IMR-90 (cell line): ENCODE measurements around the gene ZNF280C. TPM values are rescaled to one million over a fixed set of nuclear protein-coding genes. Genes with fewer than 3 reads are reported as not detected.

Source experiments
- ATAC-seq: fragments of 200-7000 bp; cut with Tn5 transposase; 2 replicates; pipeline ENCODE4 v1.9.1; 2020; ENCODE audit warnings: low read depth, mild to moderate bottlenecking, moderate library complexity
- BruUV-seq: library from RNA; stranded (reverse); fragments of 400-500 nt; replicated peaks from 2 replicates; lab custom pipeline; 2021; lab: Mats Ljungman, UMichigan
- CTCF ChIA-PET: fragments of 300-600 bp; formaldehyde crosslinking; extraction: SDS; loops from one replicate; lab custom pipeline; 2021; ENCODE audit warnings: antibody characterized with exemption; lab: Yijun Ruan, JAX
- POLR2A ChIA-PET: fragments of 300-600 bp; sonication (Branson Sonifier 250); formaldehyde crosslinking; loops from one replicate; lab custom pipeline; 2022; ENCODE audit warnings: antibody characterized with exemption; ENCODE audit not compliant: unreplicated experiment; lab: Charles Lee
- DNase-seq: peaks from one replicate; pipeline ENCODE4 v3.0.0; 2013
- H2AFZ ChIP-seq: replicated peaks from 2 replicates; pipeline ENCODE3; 2013; ENCODE audit warnings: low read length, mild to moderate bottlenecking; ENCODE audit not compliant: poor library complexity
- H2AK5ac ChIP-seq: 2 replicates; pipeline ENCODE4 v1.6.1; 2013; ENCODE audit warnings: low read depth, low read length, inconsistent platforms
- H2AK9ac ChIP-seq: replicated peaks from 2 replicates; pipeline ENCODE3; 2013; ENCODE audit warnings: mild to moderate bottlenecking, low read depth, low read length, moderate library complexity; ENCODE audit not compliant: poor library complexity
- H2BK120ac ChIP-seq: 2 replicates; pipeline ENCODE4 v1.6.1; 2013; ENCODE audit warnings: low read depth, low read length, inconsistent platforms
- H2BK15ac ChIP-seq: 3 replicates; pipeline ENCODE4 v1.6.1; 2013; ENCODE audit warnings: low read depth, low read length, inconsistent platforms
- H2BK20ac ChIP-seq: 2 replicates; pipeline ENCODE4 v1.6.1; 2013; ENCODE audit warnings: low read depth, mild to moderate bottlenecking, inconsistent platforms, low read length, moderate library complexity
- H2BK5ac ChIP-seq: 2 replicates; pipeline ENCODE4 v1.6.1; 2013; ENCODE audit warnings: mild to moderate bottlenecking, low read depth, low read length, inconsistent platforms; ENCODE audit not compliant: poor library complexity, severe bottlenecking
- H3K14ac ChIP-seq: replicated peaks from 2 replicates; pipeline ENCODE4 v1.6.1; 2013; ENCODE audit warnings: low read depth, low read length, inconsistent platforms
- H3K18ac ChIP-seq: 2 replicates; pipeline ENCODE4 v1.6.1; 2013; ENCODE audit warnings: low read depth, low read length, control low read depth
- H3K23ac ChIP-seq: 2 replicates; pipeline ENCODE4 v1.6.1; 2013; ENCODE audit warnings: low read depth, low read length, inconsistent platforms
- H3K27ac ChIP-seq: 2 replicates; pipeline ENCODE4 v1.5.1; 2013; ENCODE audit warnings: mild to moderate bottlenecking, control low read depth, low read length; ENCODE audit not compliant: insufficient read depth
- H3K27me3 ChIP-seq: 2 replicates; pipeline ENCODE4 v1.6.1; 2013; ENCODE audit warnings: low read length; ENCODE audit not compliant: control insufficient read depth, insufficient read depth
- H3K36me3 ChIP-seq: 2 replicates; pipeline ENCODE4 v1.6.1; 2013; ENCODE audit warnings: low read length, mixed read lengths; ENCODE audit not compliant: control insufficient read depth, insufficient read depth
- H3K4ac ChIP-seq: 2 replicates; pipeline ENCODE4 v1.6.1; 2013; ENCODE audit warnings: low read depth, low read length, inconsistent platforms
- H3K4me1 ChIP-seq: 2 replicates; pipeline ENCODE4 v1.6.1; 2013; ENCODE audit warnings: low read length, mixed read lengths; ENCODE audit not compliant: control insufficient read depth, insufficient read depth
- H3K4me2 ChIP-seq: 2 replicates; pipeline ENCODE4 v1.6.1; 2013; ENCODE audit warnings: low read depth, mild to moderate bottlenecking, control low read depth, low read length, moderate library complexity
- H3K4me3 ChIP-seq: 2 replicates; pipeline ENCODE4 v1.5.1; 2013; ENCODE audit warnings: low read depth, mild to moderate bottlenecking, control low read depth, low read length, moderate library complexity; ENCODE audit not compliant: insufficient read depth
- H3K56ac ChIP-seq: 2 replicates; pipeline ENCODE4 v1.6.1; 2013; ENCODE audit warnings: low read length, inconsistent platforms; ENCODE audit not compliant: insufficient read depth; ENCODE audit errors: extremely low read depth
- H3K79me1 ChIP-seq, 2 experiments: 2 replicates each; pipeline ENCODE4 v1.6.1; 2013; ENCODE audit warnings: low read length in 2 of 2, inconsistent platforms in 1 of 2, low read depth in 1 of 2
- H3K9ac ChIP-seq: 2 replicates; pipeline ENCODE4 v1.6.1; 2013; ENCODE audit warnings: low read depth, low read length, control low read depth
- H3K9me1 ChIP-seq: 2 replicates; pipeline ENCODE4 v1.6.1; 2013; ENCODE audit warnings: low read length, inconsistent platforms; ENCODE audit not compliant: insufficient read depth
- H3K9me3 ChIP-seq: 2 replicates; pipeline ENCODE4 v1.6.1; 2013; ENCODE audit warnings: low read length; ENCODE audit not compliant: control insufficient read depth, insufficient read depth
- H4K20me1 ChIP-seq: 2 replicates; pipeline ENCODE4 v1.6.1; 2013; ENCODE audit warnings: low read length, inconsistent platforms; ENCODE audit not compliant: insufficient read depth
- H4K5ac ChIP-seq: 2 replicates; pipeline ENCODE4 v1.6.1; 2013; ENCODE audit warnings: mild to moderate bottlenecking, low read depth, low read length, control low read depth
- H4K8ac ChIP-seq, 2 experiments: 2 replicates each; pipeline ENCODE4 v1.6.1; 2013; ENCODE audit warnings: low read depth in 2 of 2, low read length in 2 of 2, control low read depth in 1 of 2, inconsistent platforms in 1 of 2
- H4K91ac ChIP-seq: 2 replicates; pipeline ENCODE4 v1.6.1; 2013; ENCODE audit warnings: low read depth, low read length, inconsistent platforms; ENCODE audit not compliant: insufficient read depth
- BHLHE40 ChIP-seq: fragments of 150-350 bp; IDR thresholded peaks from 2 replicates; pipeline ENCODE4 v1.6.1; 2016; ENCODE audit warnings: mild to moderate bottlenecking, low read depth, low read length
- CEBPB ChIP-seq: IDR thresholded peaks from 2 replicates; pipeline ENCODE4 v1.6.1; 2012; ENCODE audit warnings: low read depth, low read length, improper control_type of control experiment
- CHD1 ChIP-seq: IDR thresholded peaks from 2 replicates; pipeline ENCODE4 v1.6.1; 2012; ENCODE audit warnings: low read depth, low read length, improper control_type of control experiment
- CTCF ChIP-seq: conservative IDR thresholded peaks from 2 replicates; pipeline ENCODE4 v1.5.1; 2012; ENCODE audit warnings: mild to moderate bottlenecking, low read depth, low read length, improper control_type of control experiment
- FOS ChIP-seq: fragments of 150-350 bp; IDR thresholded peaks from 2 replicates; pipeline ENCODE4 v1.6.1; 2016; ENCODE audit warnings: low read depth, low read length
- MAFK ChIP-seq: IDR thresholded peaks from 2 replicates; pipeline ENCODE4 v1.6.1; 2012; ENCODE audit warnings: low read depth, low read length, improper control_type of control experiment
- MAZ ChIP-seq: IDR thresholded peaks from 2 replicates; pipeline ENCODE4 v1.6.1; 2012; ENCODE audit warnings: low read depth, mild to moderate bottlenecking, low read length, improper control_type of control experiment, moderate library complexity, borderline replicate concordance
- MXI1 ChIP-seq: IDR thresholded peaks from 2 replicates; pipeline ENCODE4 v1.6.1; 2012; ENCODE audit warnings: low read depth, mild to moderate bottlenecking, low read length, moderate library complexity, borderline replicate concordance
- NFE2L2 ChIP-seq: fragments of 150-350 bp; IDR thresholded peaks from 2 replicates; pipeline ENCODE4 v1.6.1; 2016; ENCODE audit warnings: low read depth, mild to moderate bottlenecking, low read length
- POLR2A ChIP-seq: IDR thresholded peaks from 2 replicates; pipeline ENCODE4 v1.6.1; 2012; ENCODE audit warnings: mild to moderate bottlenecking, low read depth, low read length
- RAD21 ChIP-seq: IDR thresholded peaks from 2 replicates; pipeline ENCODE4 v1.6.1; 2012; ENCODE audit warnings: low read length, improper control_type of control experiment
- RCOR1 ChIP-seq: IDR thresholded peaks from 2 replicates; pipeline ENCODE4 v1.6.1; 2012; ENCODE audit warnings: mild to moderate bottlenecking, low read length, improper control_type of control experiment; ENCODE audit not compliant: insufficient replicate concordance
- RFX5 ChIP-seq: IDR thresholded peaks from 2 replicates; pipeline ENCODE4 v1.8.0; 2012; ENCODE audit warnings: low read depth, mild to moderate bottlenecking, low read length, moderate library complexity
- SMC3 ChIP-seq: fragments of 150-350 bp; IDR thresholded peaks from 2 replicates; pipeline ENCODE4 v1.6.1; 2016; ENCODE audit warnings: low read depth, mild to moderate bottlenecking, antibody characterized with exemption, low read length, moderate library complexity
- WGBS, 2 experiments: methylation state at CpG; one replicate each; pipeline versions ENCODE4 v1.1.5 to v1.1.7; 2013; ENCODE audit warnings: missing lambda C conversion rate in 2 of 2; ENCODE audit not compliant: insufficient read length in 1 of 2; ENCODE audit errors: extremely low coverage in 2 of 2; 5-methylcytosine and 5-hydroxymethylcytosine counted together
- dilution Hi-C: fragments of 300-500 bp; cut with HindIII; formaldehyde crosslinking; loops from one replicate; pipeline ENCODE4 v1.14.3; 2018; ENCODE audit warnings: low sequenced_read_pairs; ENCODE audit not compliant: unreplicated experiment
- in situ Hi-C: fragments of 300-500 bp; cut with MboI; formaldehyde crosslinking; loops from 3 replicates; pipeline ENCODE4 v1.14.3; 2019; ENCODE audit warnings: low sequenced_read_pairs, inconsistent platforms, mixed read lengths
- intact Hi-C: fragments of 100-400 bp; cut with micrococcal nuclease; formaldehyde crosslinking; loops from 2 replicates; pipeline ENCODE4 v1.10.0; 2022
- polyA plus RNA-seq, 3 experiments: library from polyadenylated mRNA; depleted of rRNA; stranded (reverse); fragments of >200 nt; gene quantifications; 2 replicates each; pipeline ENCODE4 v1.2.3, GENCODE V29; 2012; ENCODE audit warnings: low replicate concordance in 1 of 3
- total RNA-seq: library from RNA; depleted of rRNA; stranded (reverse); fragments of >200 nt; gene quantifications from 2 replicates; pipeline ENCODE4 v1.2.3, GENCODE V29; 2012
- TF ChIP-seq, protein P1 (sequence below): fragments of 150-350 bp; IDR thresholded peaks from 2 replicates; pipeline ENCODE4 v1.6.1; 2017; ENCODE audit warnings: mild to moderate bottlenecking, antibody characterized with exemption, low read length, low read depth
- TF ChIP-seq, protein P2 (sequence below): fragments of 150-350 bp; IDR thresholded peaks from 2 replicates; pipeline ENCODE4 v1.6.1; 2016; ENCODE audit warnings: low read depth, mild to moderate bottlenecking, low read length, moderate library complexity, borderline replicate concordance

Gene ZNF280C
- total and polyA plus RNA-seq, 2 of the 4 experiments (the other 2 are of a cell fraction) = 3.1 to 4.5 TPM

- ChIA-PET POLR2A (no interaction called here), CTCF (interaction anchor here (0.6 kb wide), 1 partner anchor 1220 kb away, joined by 3 read pairs; no protein-coding TSS in a partner anchor)
- Histone ChIP-seq H2AK9ac (no peak overlapping the region), H3K27ac (no peak overlapping the region), H3K9me1 (no peaks in the 10 kb centered on the region; the same call in 1 of the 2 replicates), H2AK5ac (no peak overlapping the region), H3K36me3 (no peaks in the 10 kb centered on the region), H3K4me2 (no peak overlapping the region), H3K56ac (no peak overlapping the region), H2AFZ (no peak overlapping the region), H2BK20ac (no peak overlapping the region), H4K8ac (no peak overlapping the region), H3K9ac (no peak overlapping the region), H4K20me1 (no peaks in the 10 kb centered on the region), H3K9me3 (no peaks in the 10 kb centered on the region), H3K23ac (no peak overlapping the region), H3K4me3 (no peak overlapping the region), H3K18ac (no peak overlapping the region), H3K27me3 (peaks cover 2% of the 10 kb centered on the region; the same call in 1 of the 2 replicates), H4K91ac (no peak overlapping the region; the same call in 1 of the 2 replicates), H3K4me1 (peaks cover 3% of the 10 kb centered on the region; the same call in 1 of the 2 replicates), H3K14ac (no peak overlapping the region), H2BK120ac (no peak overlapping the region), H2BK5ac (peak overlapping the region; percentile 8), H3K79me1 (no peaks in the 10 kb centered on the region), H4K5ac (no peak overlapping the region), H2BK15ac (no peak overlapping the region), H3K4ac (no peak overlapping the region; the same call in 1 of the 2 replicates)
- BruUV-seq = no TSS peak
- WGBS, 2 experiments = no CpG with 5 or more reads among the region's 3 CpGs
- DNase-seq (no peak), ATAC-seq (no peak)
- in situ Hi-C loops (loop anchor here (25.0 kb wide), 1 partner anchor 91 kb away; the partner anchor contains the start of gene GPR119), dilution Hi-C loops (no loop called here), intact Hi-C loops (no loop called here)
- no peak for TF ChIP-seq FOS
- TF ChIP-seq POLR2A = no peak
- TF ChIP-seq NFE2L2 = no peak
- TF ChIP-seq SMC3 = no peak
- TF ChIP-seq, protein P1, sequence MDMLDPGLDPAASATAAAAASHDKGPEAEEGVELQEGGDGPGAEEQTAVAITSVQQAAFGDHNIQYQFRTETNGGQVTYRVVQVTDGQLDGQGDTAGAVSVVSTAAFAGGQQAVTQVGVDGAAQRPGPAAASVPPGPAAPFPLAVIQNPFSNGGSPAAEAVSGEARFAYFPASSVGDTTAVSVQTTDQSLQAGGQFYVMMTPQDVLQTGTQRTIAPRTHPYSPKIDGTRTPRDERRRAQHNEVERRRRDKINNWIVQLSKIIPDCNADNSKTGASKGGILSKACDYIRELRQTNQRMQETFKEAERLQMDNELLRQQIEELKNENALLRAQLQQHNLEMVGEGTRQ = no peak
- no peak for TF ChIP-seq MXI1
- no peak for TF ChIP-seq RCOR1
- no peak for TF ChIP-seq BHLHE40
- no peak for TF ChIP-seq RAD21
- TF ChIP-seq, protein P2, sequence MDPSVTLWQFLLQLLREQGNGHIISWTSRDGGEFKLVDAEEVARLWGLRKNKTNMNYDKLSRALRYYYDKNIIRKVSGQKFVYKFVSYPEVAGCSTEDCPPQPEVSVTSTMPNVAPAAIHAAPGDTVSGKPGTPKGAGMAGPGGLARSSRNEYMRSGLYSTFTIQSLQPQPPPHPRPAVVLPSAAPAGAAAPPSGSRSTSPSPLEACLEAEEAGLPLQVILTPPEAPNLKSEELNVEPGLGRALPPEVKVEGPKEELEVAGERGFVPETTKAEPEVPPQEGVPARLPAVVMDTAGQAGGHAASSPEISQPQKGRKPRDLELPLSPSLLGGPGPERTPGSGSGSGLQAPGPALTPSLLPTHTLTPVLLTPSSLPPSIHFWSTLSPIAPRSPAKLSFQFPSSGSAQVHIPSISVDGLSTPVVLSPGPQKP = no peak
- TF ChIP-seq CHD1 = no peak
- no peak for TF ChIP-seq CTCF
- TF ChIP-seq MAFK = no peak
- no peak for TF ChIP-seq MAZ
- no peak for TF ChIP-seq CEBPB
- TF ChIP-seq RFX5 = no peak
Measured at GRCh38 chrX:130296297-130296678, 27.6 kb upstream of the ZNF280C start.
